HG02840 (cell line): ENCODE results near the gene ZNF568.

ENCODE experiments used
- ATAC-seq: cut with Tn5 transposase; IDR thresholded peaks from one replicate; pipeline ENCODE4 v1.9.1; 2021; ENCODE audit warnings: mild to moderate bottlenecking, moderate library complexity, moderate number of reproducible peaks; ENCODE audit not compliant: unreplicated experiment, low FRiP score

The ZNF568 gene

GRCh38 chr19:36915992-36916830 is at the start of gene ZNF568, which contains the start of gene ZNF829:
Gene ZNF568, plus strand, starts transcription at chr19:36916332. Its CDS starts 6,439 bp downstream, at chr19:36922771.
Gene ZNF829, minus strand, starts transcription at chr19:36916291. Its CDS starts 1,124 bp downstream, at chr19:36915167.
- ATAC-seq, result peak; percentile 84

GRCh38 chr19:36876993-36877938 is 38.9 kb upstream of the ZNF568 start:
- no peak for ATAC-seq

- ATAC-seq, result no peak
Observed at GRCh38 chr19:36891768-36892357, 24.3 kb upstream of the ZNF568 start.

GRCh38 chr19:36894849-36895383 is 21.2 kb upstream of the ZNF568 start:
- no peak for ATAC-seq

GRCh38 chr19:36898422-36898821 is 17.7 kb upstream of the ZNF568 start:
- ATAC-seq, result no peak

- ATAC-seq, result no peak
Observed at GRCh38 chr19:36916991-36917390, 859 bp downstream of the ZNF568 start.

- no peak for ATAC-seq
Observed at GRCh38 chr19:36918090-36918489, 2.0 kb downstream of the ZNF568 start.

- ATAC-seq, result no peak
Observed at GRCh38 chr19:36931684-36932083, 15.6 kb downstream of the ZNF568 start.

GRCh38 chr19:36939153-36939552 is 23.0 kb downstream of the ZNF568 start:
- ATAC-seq, result no peak

- ATAC-seq, result no peak
Observed at GRCh38 chr19:36950335-36951119, 34.4 kb downstream of the ZNF568 start.

- ATAC-seq, result no peak
Observed at GRCh38 chr19:36962346-36962745, 46.2 kb downstream of the ZNF568 start.

GRCh38 chr19:36963280-36963679 is 47.1 kb downstream of the ZNF568 start:
- ATAC-seq, result no peak

- no peak for ATAC-seq
Observed at GRCh38 chr19:36972571-36972970, 56.4 kb downstream of the ZNF568 start.

GRCh38 chr19:36973021-36973843 is 57.1 kb downstream of the ZNF568 start:
- no peak for ATAC-seq

GRCh38 chr19:36973844-36974195 is 57.7 kb downstream of the ZNF568 start:
- ATAC-seq, result no peak

GRCh38 chr19:36986131-36986530 is 70.0 kb downstream of the ZNF568 start:
- ATAC-seq, result no peak

GRCh38 chr19:36986601-36987000 is 70.5 kb downstream of the ZNF568 start:
- no peak for ATAC-seq

- ATAC-seq, result no peak
Observed at GRCh38 chr19:36987091-36987490, 71.0 kb downstream of the ZNF568 start.
